ENCODE results near the gene ADCK1.

DNA sequence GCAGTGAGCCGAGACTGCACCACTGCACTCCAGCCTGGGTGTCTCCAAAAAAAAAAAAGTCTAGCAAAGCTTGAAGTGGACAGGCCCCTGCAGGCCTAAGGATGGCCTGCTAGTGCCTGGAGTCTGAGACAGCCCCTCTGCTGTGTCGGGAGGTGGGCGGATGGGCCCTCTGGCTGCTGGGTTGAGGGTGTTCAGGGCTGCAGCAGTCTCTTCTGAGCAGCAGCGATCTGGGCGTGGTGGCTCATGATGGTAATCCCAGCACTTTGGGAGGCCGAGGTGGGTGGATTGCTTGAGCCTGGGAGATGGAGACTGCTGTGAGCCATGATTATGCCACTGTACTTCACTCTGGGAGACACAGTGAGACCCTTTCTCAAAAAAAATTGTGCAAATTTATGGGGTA, 57.0 kb downstream of the ADCK1 start:
- TF ChIP-seq, protein P1, sequence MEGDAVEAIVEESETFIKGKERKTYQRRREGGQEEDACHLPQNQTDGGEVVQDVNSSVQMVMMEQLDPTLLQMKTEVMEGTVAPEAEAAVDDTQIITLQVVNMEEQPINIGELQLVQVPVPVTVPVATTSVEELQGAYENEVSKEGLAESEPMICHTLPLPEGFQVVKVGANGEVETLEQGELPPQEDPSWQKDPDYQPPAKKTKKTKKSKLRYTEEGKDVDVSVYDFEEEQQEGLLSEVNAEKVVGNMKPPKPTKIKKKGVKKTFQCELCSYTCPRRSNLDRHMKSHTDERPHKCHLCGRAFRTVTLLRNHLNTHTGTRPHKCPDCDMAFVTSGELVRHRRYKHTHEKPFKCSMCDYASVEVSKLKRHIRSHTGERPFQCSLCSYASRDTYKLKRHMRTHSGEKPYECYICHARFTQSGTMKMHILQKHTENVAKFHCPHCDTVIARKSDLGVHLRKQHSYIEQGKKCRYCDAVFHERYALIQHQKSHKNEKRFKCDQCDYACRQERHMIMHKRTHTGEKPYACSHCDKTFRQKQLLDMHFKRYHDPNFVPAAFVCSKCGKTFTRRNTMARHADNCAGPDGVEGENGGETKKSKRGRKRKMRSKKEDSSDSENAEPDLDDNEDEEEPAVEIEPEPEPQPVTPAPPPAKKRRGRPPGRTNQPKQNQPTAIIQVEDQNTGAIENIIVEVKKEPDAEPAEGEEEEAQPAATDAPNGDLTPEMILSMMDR (IDR thresholded peaks at IDR 0.05) = no peak
- TF ChIP-seq POLR2A (IDR thresholded peaks at IDR 0.05) = no peak
